Heart left ventricle (tissue), 13 donors: ENCODE measurements around the gene CD99L2.

Source experiments
- POLR2A ChIP-seq, 2 donors: fragments of 450-650 bp; IDR thresholded peaks; one replicate each; pipeline ENCODE4 v1.6.1; 2017; ENCODE audit warnings: antibody characterized with exemption in 2 of 2, mild to moderate bottlenecking in 2 of 2, moderate library complexity in 2 of 2
- TF ChIP-seq, protein P1 (sequence below), 12 donors: fragments of 200-600 bp; sonication (generic) in 4 of 12; IDR thresholded peaks; one replicate each; pipeline versions ENCODE4 v1.5.0 to v1.8.0; 2018 to 2022; ENCODE audit warnings: antibody characterized with exemption in 12 of 12, mild to moderate bottlenecking in 5 of 12
- donor health status: ischemic (EF 13 %, LVEDD 7.1; RV severe dilation, severe dysfunction).
- donor health status: DM: no; HTN: yes; CAD: no.
- donor health status: DM: no; HTN: no; CAD: no.
- donor health status: ischemic (EF 25% LVEDD 6.9; RV normal size, moderate dysfunction).
- donor health status: ischemic (EF 25% LVEDD 5.7; RV mildly dilated, moderate dysfunction).
- donor health status: ischemic (EF 35%, LVEDD 5.7; RV mildly dilated, moderate dysfunction).
- donor health status: nonischemic (EF 11% LVEDD 7.7; RV severe dilation, severe dysfunction).
- donor health status: DM: yes; HTN: yes; CAD: no.
- donor health status: PGD.
- donor health status: ischemic (EF 29% LVEDD 5.4; RV normal size, mild dysfunction).
- donor health status: nonischemic (EF 23%, LVEDD 6.1; RV moderate dilation, normal function).

DNA sequence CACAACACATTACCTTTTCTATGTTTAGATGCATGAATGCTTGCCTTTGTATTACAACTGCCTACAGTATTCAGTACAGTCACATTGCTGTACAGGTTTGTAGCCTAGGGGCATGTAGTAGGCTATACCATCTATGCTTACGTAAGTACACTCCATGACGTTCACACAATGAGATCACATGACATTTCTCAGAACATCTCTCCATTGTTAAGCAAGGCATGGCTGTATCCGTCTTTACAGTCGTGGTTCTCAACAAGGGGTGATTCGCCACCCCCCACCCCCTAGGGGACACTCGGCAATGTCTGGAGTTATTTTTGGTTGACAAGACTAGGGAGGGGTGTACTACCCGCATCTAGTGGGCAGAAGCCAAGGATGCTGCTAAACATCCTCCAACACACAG lies 12.1 kb downstream of the CD99L2 start:
- TF ChIP-seq, protein P1, sequence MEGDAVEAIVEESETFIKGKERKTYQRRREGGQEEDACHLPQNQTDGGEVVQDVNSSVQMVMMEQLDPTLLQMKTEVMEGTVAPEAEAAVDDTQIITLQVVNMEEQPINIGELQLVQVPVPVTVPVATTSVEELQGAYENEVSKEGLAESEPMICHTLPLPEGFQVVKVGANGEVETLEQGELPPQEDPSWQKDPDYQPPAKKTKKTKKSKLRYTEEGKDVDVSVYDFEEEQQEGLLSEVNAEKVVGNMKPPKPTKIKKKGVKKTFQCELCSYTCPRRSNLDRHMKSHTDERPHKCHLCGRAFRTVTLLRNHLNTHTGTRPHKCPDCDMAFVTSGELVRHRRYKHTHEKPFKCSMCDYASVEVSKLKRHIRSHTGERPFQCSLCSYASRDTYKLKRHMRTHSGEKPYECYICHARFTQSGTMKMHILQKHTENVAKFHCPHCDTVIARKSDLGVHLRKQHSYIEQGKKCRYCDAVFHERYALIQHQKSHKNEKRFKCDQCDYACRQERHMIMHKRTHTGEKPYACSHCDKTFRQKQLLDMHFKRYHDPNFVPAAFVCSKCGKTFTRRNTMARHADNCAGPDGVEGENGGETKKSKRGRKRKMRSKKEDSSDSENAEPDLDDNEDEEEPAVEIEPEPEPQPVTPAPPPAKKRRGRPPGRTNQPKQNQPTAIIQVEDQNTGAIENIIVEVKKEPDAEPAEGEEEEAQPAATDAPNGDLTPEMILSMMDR (IDR thresholded peaks at IDR 0.05), result no peak
- TF ChIP-seq POLR2A (IDR thresholded peaks at IDR 0.05), result no peak
